ENCODE results near the gene ANKS6. TPM values are rescaled to one million over a fixed set of nuclear protein-coding genes. Genes with fewer than 3 reads are reported as not detected.

ANKS6 gene
- 7.0 and 11.3 TPM in 2 replicates for total RNA-seq

GRCh38 chr9:98796364-98797101, at the start of gene ANKS6:
Gene ANKS6, minus strand, starts transcription at chr9:98796555. Its CDS starts 64 bp downstream, at chr9:98796491.

DNA sequence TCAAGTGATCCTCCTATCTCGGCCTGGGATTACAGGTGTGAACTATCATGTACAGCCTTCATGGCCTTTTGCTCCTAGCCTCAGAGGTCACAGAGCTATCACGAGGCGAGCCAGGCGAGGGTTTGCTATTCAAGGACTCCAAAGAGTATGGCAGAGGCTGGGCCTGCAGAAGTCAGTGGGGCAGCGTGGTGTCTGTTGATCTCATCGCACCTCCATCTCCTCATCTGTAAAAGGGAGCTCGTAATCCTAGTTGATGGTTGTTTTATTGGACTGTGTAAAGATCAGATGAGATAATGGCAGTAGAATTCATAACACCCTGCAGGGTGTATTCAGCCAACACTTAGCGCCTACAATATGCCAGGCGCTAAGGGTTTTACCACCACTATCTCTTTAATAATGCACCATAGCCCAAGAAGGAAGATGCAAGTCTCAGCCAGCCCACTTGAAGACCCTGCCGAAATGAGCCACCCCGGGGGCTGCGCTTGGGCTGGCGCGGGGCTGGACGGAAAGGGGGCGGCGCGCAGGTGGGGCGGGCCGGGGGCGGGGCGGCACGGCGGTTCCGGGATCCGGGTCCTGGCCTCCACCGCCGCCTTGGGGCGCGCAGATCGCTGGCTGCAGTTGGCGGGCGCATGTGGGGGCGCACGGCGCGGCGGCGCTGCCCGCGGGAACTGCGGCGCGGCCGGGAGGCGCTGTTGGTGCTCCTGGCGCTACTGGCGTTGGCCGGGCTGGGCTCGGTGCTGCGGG, 10.9 kb upstream of the ANKS6 start, which contains the start of gene GALNT12:
TSS of gene GALNT12 (plus strand) at position 601 of the 744 bp plus-strand sequence. CDS start at position 630, 29 bp downstream.

GRCh38 chr9:98708933-98709911, 87.1 kb downstream of the ANKS6 start, which contains the start of gene GABBR2:
Gene GABBR2, minus strand, starts transcription at chr9:98708935. Its CDS starts 198 bp downstream, at chr9:98708737.

Other genes with a start within 250 kb of the ANKS6 start
- 0.68 TPM in 1 of 2 replicates, not detected in the other for gene GABBR2, start 87.6 kb downstream of the ANKS6 start, total RNA-seq
- 3.3 and 7.8 TPM in 2 replicates for gene GALNT12, start 11.1 kb upstream of the ANKS6 start, total RNA-seq
- 1.8 and 3.2 TPM in 2 replicates for gene COL15A1, start 147.4 kb upstream of the ANKS6 start, total RNA-seq

Measured in pericardium fibroblast (primary cell).